GM12872 (cell line): Measurements from ENCODE around the gene GRIK2.

Experiments used
- TF ChIP-seq, protein P1 (sequence below): IDR thresholded peaks from 3 replicates; pipeline ENCODE4 v1.5.1; 2011; ENCODE audit warnings: low read depth, mild to moderate bottlenecking, low read length, moderate library complexity; ENCODE audit not compliant: insufficient read depth

Gene GRIK2

DNA sequence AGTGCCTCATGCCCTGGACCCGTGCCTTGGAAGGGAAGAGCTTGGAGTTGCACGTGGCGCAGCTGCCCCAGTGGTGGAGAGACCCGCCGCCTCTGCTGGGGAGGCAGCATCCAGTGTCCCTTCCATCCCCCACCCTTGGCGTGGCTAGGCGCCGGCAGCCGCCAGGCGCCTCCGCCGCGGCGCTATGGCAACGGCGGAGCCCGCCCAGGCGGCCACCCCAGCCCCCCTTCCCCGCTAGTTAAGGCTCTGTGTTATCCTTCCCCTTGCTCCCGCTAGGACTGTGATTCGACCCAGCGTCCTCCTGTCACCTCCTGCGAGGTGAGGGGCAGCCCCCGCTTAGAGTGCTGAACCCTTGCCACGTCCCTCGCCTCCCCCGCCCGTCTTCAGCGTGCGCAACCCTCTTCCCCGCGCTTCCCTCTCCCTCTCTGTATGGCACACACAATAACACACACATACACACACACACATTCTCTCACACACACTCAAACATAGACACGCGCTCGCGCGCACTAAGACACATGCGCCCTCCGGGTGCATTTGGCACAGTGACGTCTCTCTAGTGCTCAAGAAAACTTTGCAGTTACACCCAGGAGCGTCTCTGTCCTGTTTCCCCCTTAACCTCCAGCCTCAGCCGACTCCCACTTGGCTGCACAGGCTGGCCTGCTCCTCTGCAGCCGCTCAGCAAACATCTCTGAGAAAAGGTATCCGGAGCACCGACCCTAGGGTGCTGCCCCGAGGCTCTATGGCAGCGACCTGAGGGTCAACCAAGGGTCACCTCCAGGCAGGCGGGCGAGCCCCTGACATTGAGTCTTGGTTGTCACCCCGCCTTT, 8.5 kb downstream of the GRIK2 start:
- TF ChIP-seq, protein P1, sequence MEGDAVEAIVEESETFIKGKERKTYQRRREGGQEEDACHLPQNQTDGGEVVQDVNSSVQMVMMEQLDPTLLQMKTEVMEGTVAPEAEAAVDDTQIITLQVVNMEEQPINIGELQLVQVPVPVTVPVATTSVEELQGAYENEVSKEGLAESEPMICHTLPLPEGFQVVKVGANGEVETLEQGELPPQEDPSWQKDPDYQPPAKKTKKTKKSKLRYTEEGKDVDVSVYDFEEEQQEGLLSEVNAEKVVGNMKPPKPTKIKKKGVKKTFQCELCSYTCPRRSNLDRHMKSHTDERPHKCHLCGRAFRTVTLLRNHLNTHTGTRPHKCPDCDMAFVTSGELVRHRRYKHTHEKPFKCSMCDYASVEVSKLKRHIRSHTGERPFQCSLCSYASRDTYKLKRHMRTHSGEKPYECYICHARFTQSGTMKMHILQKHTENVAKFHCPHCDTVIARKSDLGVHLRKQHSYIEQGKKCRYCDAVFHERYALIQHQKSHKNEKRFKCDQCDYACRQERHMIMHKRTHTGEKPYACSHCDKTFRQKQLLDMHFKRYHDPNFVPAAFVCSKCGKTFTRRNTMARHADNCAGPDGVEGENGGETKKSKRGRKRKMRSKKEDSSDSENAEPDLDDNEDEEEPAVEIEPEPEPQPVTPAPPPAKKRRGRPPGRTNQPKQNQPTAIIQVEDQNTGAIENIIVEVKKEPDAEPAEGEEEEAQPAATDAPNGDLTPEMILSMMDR, result no peak

- TF ChIP-seq, protein P1, result no peak
Measured at GRCh38 chr6:101402622-101403031, 9.1 kb downstream of the GRIK2 start.

DNA sequence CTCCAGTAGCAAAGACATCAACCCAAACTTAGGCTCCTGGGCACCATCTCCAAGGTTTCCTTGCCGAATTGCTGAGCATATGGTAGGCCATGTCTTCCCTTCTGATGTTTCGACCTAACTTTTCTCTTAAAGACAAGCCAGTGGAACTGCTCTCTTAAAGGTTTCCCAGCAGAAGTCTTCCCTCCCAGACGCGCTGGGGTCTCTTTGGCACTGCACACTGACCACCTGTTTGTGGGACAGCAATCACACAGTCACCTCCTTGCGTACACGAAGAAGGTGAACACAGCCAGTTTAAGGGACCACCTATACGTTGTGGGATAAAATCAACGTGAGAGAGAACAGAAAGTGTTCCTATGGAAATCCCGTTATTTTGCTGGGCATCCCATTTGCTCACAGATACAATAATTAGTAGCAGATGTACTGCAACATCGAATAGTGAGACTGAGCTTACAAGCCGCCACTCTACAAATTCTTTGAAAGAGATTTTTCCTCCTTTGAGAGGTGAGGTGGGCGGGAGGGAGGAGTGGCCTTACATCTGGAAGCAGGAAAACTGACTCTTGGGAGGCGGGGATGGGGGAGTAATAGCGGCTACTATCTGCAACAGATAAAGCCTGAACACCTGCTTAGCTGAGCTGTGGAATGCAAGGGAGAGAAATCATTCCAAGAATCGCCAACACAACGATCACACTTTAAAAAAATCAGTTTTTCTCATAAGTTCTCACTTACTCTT, 9.9 kb downstream of the GRIK2 start:
- TF ChIP-seq, protein P1, result no peak

- TF ChIP-seq, protein P1, result no peak
Measured at GRCh38 chr6:101404775-101405174, 11.3 kb downstream of the GRIK2 start.

GRCh38 chr6:101413773-101414172, 20.3 kb downstream of the GRIK2 start:
- TF ChIP-seq, protein P1, result no peak

- TF ChIP-seq, protein P1, result no peak
Measured at GRCh38 chr6:101417900-101418299, 24.4 kb downstream of the GRIK2 start.

- TF ChIP-seq, protein P1, result no peak
Measured at GRCh38 chr6:101422251-101422650, 28.7 kb downstream of the GRIK2 start.
